ENCODE measurements around the gene ZNF518A.

The ZNF518A gene

DNA sequence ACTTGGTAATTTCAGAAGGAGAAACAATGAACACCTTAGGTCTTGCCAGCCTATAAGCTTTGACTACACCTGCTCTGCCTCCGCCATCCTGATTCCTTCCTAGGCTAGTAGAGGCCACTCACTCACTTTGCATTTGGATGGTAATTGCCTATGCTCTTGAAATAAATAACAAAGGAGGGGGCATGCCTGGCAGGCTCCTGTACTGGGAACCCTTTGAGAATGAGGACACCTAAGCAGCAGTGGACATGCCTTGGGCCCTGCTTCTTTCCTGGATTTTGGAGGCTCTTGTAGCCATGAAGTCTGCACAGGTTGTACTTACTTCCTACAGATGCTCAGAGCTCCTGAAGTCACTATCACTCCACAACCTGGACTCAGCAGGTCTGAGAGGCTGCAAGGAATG is 75.5 kb downstream of the ZNF518A start:
- Histone ChIP-seq H3K27ac (no peak overlapping the region), H3K36me3 (ENCODE audit: insufficient read depth, low read length) (no peaks in the 10 kb centered on the region)
- no peak for DNase-seq (ENCODE audit: low read depth, low spot score)

DNA sequence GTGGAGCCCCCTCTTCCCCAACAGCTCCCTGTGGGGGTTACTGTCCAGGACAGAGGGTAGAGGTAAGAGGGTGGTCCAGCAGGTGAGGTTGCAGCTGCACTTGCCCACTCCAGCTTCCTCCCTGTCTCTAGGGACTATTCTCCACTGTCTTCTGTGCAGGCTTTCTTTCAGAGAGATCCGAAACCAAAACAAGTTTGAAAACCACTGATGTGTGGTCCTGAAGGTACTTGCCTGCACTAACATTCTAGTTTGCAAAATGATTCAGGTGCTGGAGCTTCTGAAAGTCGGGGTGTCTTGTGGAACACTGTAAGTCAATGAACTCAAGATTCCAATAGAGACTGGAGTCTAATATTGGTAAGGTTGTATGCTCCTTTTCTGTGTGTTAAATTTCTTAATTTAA is 78.2 kb downstream of the ZNF518A start:
- H3K9me3 ChIP-seq (ENCODE audit: low read depth, low read length): no peaks in the 10 kb centered on the region
- no peak overlapping the region for H3K27ac ChIP-seq
- H3K4me3 ChIP-seq: no peak overlapping the region
- H3K36me3 ChIP-seq (ENCODE audit: insufficient read depth, low read length): no peaks in the 10 kb centered on the region
- DNase-seq (ENCODE audit: low read depth, low spot score): no peak
- no peak overlapping the region for H3K9ac ChIP-seq (ENCODE audit: insufficient read length)
- no peak for TF ChIP-seq FOXP2 (optimal IDR thresholded peaks at IDR 0.05; ENCODE audit: control extremely low read depth, extremely low read length, insufficient read depth)
- no peak for TF ChIP-seq POLR2AphosphoS5 (IDR thresholded peaks at IDR 0.05; ENCODE audit: borderline replicate concordance, low read depth, low read length)
- TF ChIP-seq EZH2 (IDR thresholded peaks at IDR 0.05): no peak

More for the DNA sequence above, 75.5 kb downstream of the ZNF518A start:
- Histone ChIP-seq H3K4me3 (no peak overlapping the region), H3K9ac (ENCODE audit: insufficient read length) (no peak overlapping the region), H3K9me3 (ENCODE audit: low read depth, low read length) (no peaks in the 10 kb centered on the region)
- TF ChIP-seq EZH2 (IDR thresholded peaks at IDR 0.05) (no peak), POLR2AphosphoS5 (IDR thresholded peaks at IDR 0.05; ENCODE audit: borderline replicate concordance, low read depth, low read length) (no peak), FOXP2 (optimal IDR thresholded peaks at IDR 0.05; ENCODE audit: control extremely low read depth, extremely low read length, insufficient read depth) (no peak)

DNA sequence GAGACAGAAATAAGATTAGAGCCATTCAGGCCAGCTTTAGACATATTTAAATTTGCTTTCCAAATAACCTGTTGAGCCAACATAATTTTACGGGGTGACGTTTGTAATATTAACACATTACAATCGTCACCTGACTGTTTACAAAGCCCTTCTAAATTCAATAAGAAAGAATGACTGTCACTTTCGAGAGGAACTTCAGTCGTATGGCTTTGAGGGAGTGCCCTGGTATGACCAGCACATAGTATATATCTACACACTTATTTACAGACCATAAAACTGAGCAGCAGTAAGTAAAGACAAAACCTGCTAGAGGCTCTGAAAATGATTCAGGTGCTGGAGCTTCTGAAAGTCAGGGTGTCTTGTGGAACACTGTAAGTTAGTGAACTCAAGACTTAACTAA is 78.8 kb downstream of the ZNF518A start:
- DNase-seq (ENCODE audit: low read depth, low spot score): no peak
- H3K36me3 ChIP-seq (ENCODE audit: insufficient read depth, low read length): no peaks in the 10 kb centered on the region
- no peak for TF ChIP-seq POLR2AphosphoS5 (IDR thresholded peaks at IDR 0.05; ENCODE audit: borderline replicate concordance, low read depth, low read length)
- TF ChIP-seq FOXP2 (optimal IDR thresholded peaks at IDR 0.05; ENCODE audit: control extremely low read depth, extremely low read length, insufficient read depth): no peak
- no peak for TF ChIP-seq EZH2 (IDR thresholded peaks at IDR 0.05)
- no peak overlapping the region for H3K27ac ChIP-seq
- H3K9me3 ChIP-seq (ENCODE audit: low read depth, low read length): no peaks in the 10 kb centered on the region
- H3K9ac ChIP-seq (ENCODE audit: insufficient read length): no peak overlapping the region
- H3K4me3 ChIP-seq: no peak overlapping the region

DNA sequence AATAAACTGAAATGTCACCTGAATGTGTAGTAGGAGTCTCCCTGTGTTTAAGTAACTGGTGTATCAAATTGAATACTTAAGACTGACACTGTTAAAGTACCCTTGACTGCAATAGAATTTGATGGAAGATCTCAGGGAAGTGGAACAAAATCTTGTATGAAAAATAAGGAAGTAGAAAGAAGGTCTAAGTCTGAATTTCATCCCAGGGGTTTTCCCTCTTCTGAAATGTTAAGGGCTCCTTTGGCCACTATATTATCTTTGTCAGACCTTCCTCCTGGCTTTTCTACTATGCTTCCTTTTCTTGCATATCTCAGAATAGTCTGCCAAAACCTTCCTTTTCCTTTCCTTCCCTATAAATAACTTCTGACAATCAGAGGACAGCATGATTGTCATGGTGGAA is 81.7 kb downstream of the ZNF518A start:
- DNase-seq (ENCODE audit: low read depth, low spot score): no peak
- no peak overlapping the region for H3K9ac ChIP-seq (ENCODE audit: insufficient read length)
- H3K27ac ChIP-seq: no peak overlapping the region
- TF ChIP-seq POLR2AphosphoS5 (IDR thresholded peaks at IDR 0.05; ENCODE audit: borderline replicate concordance, low read depth, low read length): no peak
- no peak for TF ChIP-seq FOXP2 (optimal IDR thresholded peaks at IDR 0.05; ENCODE audit: control extremely low read depth, extremely low read length, insufficient read depth)
- TF ChIP-seq EZH2 (IDR thresholded peaks at IDR 0.05): no peak
- H3K9me3 ChIP-seq (ENCODE audit: low read depth, low read length): no peaks in the 10 kb centered on the region
- no peak overlapping the region for H3K4me3 ChIP-seq
- no peaks in the 10 kb centered on the region for H3K36me3 ChIP-seq (ENCODE audit: insufficient read depth, low read length)

DNA sequence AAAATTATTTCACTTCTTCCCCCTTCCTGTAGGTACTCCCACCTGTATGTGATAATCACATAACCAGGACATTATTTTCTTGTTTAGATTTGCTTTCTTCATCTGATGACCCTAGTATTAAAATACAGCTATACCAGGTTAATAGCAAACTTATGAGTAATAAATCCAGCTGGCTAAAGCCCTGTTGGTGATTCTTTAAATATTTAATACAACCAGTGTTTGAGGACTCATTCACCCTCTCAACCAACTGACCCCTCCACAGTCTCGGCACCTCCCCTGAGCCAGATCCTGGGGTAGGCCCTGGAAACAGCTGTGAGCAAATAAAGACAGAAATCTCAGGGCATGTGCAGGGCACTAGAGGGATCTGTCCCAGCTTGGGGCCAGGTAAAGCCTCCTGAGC is 82.8 kb downstream of the ZNF518A start:
- no peak for TF ChIP-seq POLR2AphosphoS5 (IDR thresholded peaks at IDR 0.05; ENCODE audit: borderline replicate concordance, low read depth, low read length)
- no peak for TF ChIP-seq FOXP2 (optimal IDR thresholded peaks at IDR 0.05; ENCODE audit: control extremely low read depth, extremely low read length, insufficient read depth)
- TF ChIP-seq EZH2 (IDR thresholded peaks at IDR 0.05): no peak
- H3K36me3 ChIP-seq (ENCODE audit: insufficient read depth, low read length): no peaks in the 10 kb centered on the region

More for the DNA sequence above, 82.8 kb downstream of the ZNF518A start:
- Histone ChIP-seq H3K4me3 (no peak overlapping the region), H3K9me3 (ENCODE audit: low read depth, low read length) (no peaks in the 10 kb centered on the region), H3K27ac (no peak overlapping the region), H3K9ac (ENCODE audit: insufficient read length) (no peak overlapping the region)
- no peak for DNase-seq (ENCODE audit: low read depth, low spot score)

Data from SK-N-MC (cell line).